Measurements from ENCODE around the gene PRSS37.
A peak's percentile ranks its signal among the peaks of the same experiment; 100 is the strongest.
"Not testable (repeated sequence)": the region's sequence is repeated elsewhere in the genome, so short reads cannot be mapped to it uniquely, and the experiment has no call there.

PRSS37 gene

GRCh38 chr7:141841385-141841784 is at the start of gene PRSS37:
Gene PRSS37, minus strand, starts transcription at chr7:141841485. Its CDS starts 436 bp downstream, at chr7:141841049.
- ATAC-seq (no peak), DNase-seq (no peak)

- DNase-seq (no peak), ATAC-seq (no peak)
Measured at GRCh38 chr7:141889321-141889720, 48.0 kb upstream of the PRSS37 start.

GRCh38 chr7:141884539-141885225 is 43.4 kb upstream of the PRSS37 start:
- ATAC-seq, result peak; percentile 49

GRCh38 chr7:141880960-141881359 is 39.7 kb upstream of the PRSS37 start:
- ATAC-seq (no peak), DNase-seq (no peak)

More at GRCh38 chr7:141884539-141885225, 43.4 kb upstream of the PRSS37 start:
- no peak for DNase-seq

- DNase-seq, result no peak
- no peak for ATAC-seq
Measured at GRCh38 chr7:141877365-141877764, 36.1 kb upstream of the PRSS37 start.

- no peak for DNase-seq
- ATAC-seq, result no peak
Measured at GRCh38 chr7:141876371-141876770, 35.1 kb upstream of the PRSS37 start.

- DNase-seq (no peak), ATAC-seq (no peak)
Measured at GRCh38 chr7:141875453-141875852, 34.2 kb upstream of the PRSS37 start.

- DNase-seq, result no peak
- ATAC-seq, result no peak
Measured at GRCh38 chr7:141874787-141875186, 33.5 kb upstream of the PRSS37 start.

GRCh38 chr7:141872931-141873330 is 31.6 kb upstream of the PRSS37 start:
- DNase-seq (no peak), ATAC-seq (no peak)

- no peak for ATAC-seq
- no peak for DNase-seq
Measured at GRCh38 chr7:141866974-141867373, 25.7 kb upstream of the PRSS37 start.

- DNase-seq, result no peak
- no peak for ATAC-seq
Measured at GRCh38 chr7:141864765-141865447, 23.6 kb upstream of the PRSS37 start.

GRCh38 chr7:141860207-141860606 is 18.9 kb upstream of the PRSS37 start:
- no peak for DNase-seq
- ATAC-seq, result no peak

- ATAC-seq, result no peak
- DNase-seq, result no peak
Measured at GRCh38 chr7:141847996-141848395, 6.7 kb upstream of the PRSS37 start.

- ATAC-seq (no peak), DNase-seq (no peak)
Measured at GRCh38 chr7:141844256-141844655, 3.0 kb upstream of the PRSS37 start.

- DNase-seq (no peak), ATAC-seq (no peak)
Measured at GRCh38 chr7:141842904-141843303, 1.6 kb upstream of the PRSS37 start.

GRCh38 chr7:141840708-141841107 is 577 bp downstream of the PRSS37 start:
- ATAC-seq (no peak), DNase-seq (no peak)

GRCh38 chr7:141839256-141839655 is 2.0 kb downstream of the PRSS37 start:
- ATAC-seq (no peak), DNase-seq (no peak)

GRCh38 chr7:141838581-141838980 is 2.7 kb downstream of the PRSS37 start:
- ATAC-seq (no peak), DNase-seq (no peak)

GRCh38 chr7:141837683-141838082 is 3.6 kb downstream of the PRSS37 start:
- DNase-seq (no peak), ATAC-seq (no peak)

GRCh38 chr7:141822432-141822831 is 18.9 kb downstream of the PRSS37 start:
- ATAC-seq, DNase-seq: not testable (repeated sequence)

GRCh38 chr7:141820067-141820466 is 21.2 kb downstream of the PRSS37 start:
- DNase-seq (no peak), ATAC-seq (no peak)

GRCh38 chr7:141792526-141792925 is 48.8 kb downstream of the PRSS37 start:
- DNase-seq (no peak), ATAC-seq (no peak)

GRCh38 chr7:141789917-141790316 is 51.4 kb downstream of the PRSS37 start, which contains the start of gene TAS2R5:
Gene TAS2R5, plus strand, starts transcription at chr7:141790217. Its CDS starts 145 bp downstream, at chr7:141790362.
- ATAC-seq (no peak), DNase-seq (no peak)

- ATAC-seq, result no peak
- DNase-seq, result no peak
Measured at GRCh38 chr7:141788296-141788695, 53.0 kb downstream of the PRSS37 start.

All from stimulated activated naive CD8-positive, alpha-beta T cell treated with anti-CD3 and anti-CD28 coated beads, Interleukin-15, Interleukin-2, amounts not matched to agents 100 U/mL and 50 U/mL, for 24 hours (primary cell).